ENCODE measurements around the gene RAD9A.

Gene RAD9A

GRCh38 chr11:67429038-67429668, 37.4 kb downstream of the RAD9A start:
- no peak for DNase-seq

GRCh38 chr11:67429722-67430121, 37.9 kb downstream of the RAD9A start:
- no peak for DNase-seq

- DNase-seq: no peak
These were observed 39.8 kb downstream of the RAD9A start for GRCh38 chr11:67431346-67432249.

GRCh38 chr11:67432655-67433349, 41.0 kb downstream of the RAD9A start:
- no peak for DNase-seq

GRCh38 chr11:67433536-67434394, 42.0 kb downstream of the RAD9A start:
- DNase-seq: no peak

GRCh38 chr11:67434395-67434881, 42.7 kb downstream of the RAD9A start:
- peak; percentile 40 for DNase-seq

- no peak for DNase-seq
These were observed 43.4 kb downstream of the RAD9A start for GRCh38 chr11:67435031-67435726.

- no peak for DNase-seq
These were observed 44.1 kb downstream of the RAD9A start for GRCh38 chr11:67435727-67436458.

GRCh38 chr11:67436459-67437081, 44.8 kb downstream of the RAD9A start:
- peak; percentile 70 for DNase-seq

- DNase-seq: peak; percentile 68
These were observed 45.5 kb downstream of the RAD9A start, which contains the start of gene PTPRCAP for GRCh38 chr11:67437082-67437808. Gene PTPRCAP (minus strand): TSS chr11:67437682. CDS start chr11:67437619, 63 bp downstream.

- DNase-seq: no peak
These were observed 46.0 kb downstream of the RAD9A start for GRCh38 chr11:67437809-67438157.

GRCh38 chr11:67438158-67438902, 46.5 kb downstream of the RAD9A start:
- DNase-seq: peak; percentile 83

- DNase-seq: peak; percentile 40
These were observed 47.8 kb downstream of the RAD9A start for GRCh38 chr11:67439321-67440228.

- no peak for DNase-seq
These were observed 48.7 kb downstream of the RAD9A start for GRCh38 chr11:67440229-67441097.

- DNase-seq: no peak
These were observed 49.3 kb downstream of the RAD9A start for GRCh38 chr11:67441098-67441563.

GRCh38 chr11:67441731-67442351, 50.1 kb downstream of the RAD9A start:
- no peak for DNase-seq

Data from activated naive CD4-positive, alpha-beta T cell treated with Interleukin-2 at 50 U/mL for 16 hours (primary cell).